Measurements from ENCODE around the gene MARCHF2. TPM values are rescaled to one million over a fixed set of nuclear protein-coding genes. Genes with fewer than 3 reads are reported as not detected.

The MARCHF2 gene
- total and polyA plus RNA-seq, 2 donors (not counting 3 experiments of a cell fraction or from before 2014, with no cell fraction given), result 43.5 to 91.9 TPM

DNA sequence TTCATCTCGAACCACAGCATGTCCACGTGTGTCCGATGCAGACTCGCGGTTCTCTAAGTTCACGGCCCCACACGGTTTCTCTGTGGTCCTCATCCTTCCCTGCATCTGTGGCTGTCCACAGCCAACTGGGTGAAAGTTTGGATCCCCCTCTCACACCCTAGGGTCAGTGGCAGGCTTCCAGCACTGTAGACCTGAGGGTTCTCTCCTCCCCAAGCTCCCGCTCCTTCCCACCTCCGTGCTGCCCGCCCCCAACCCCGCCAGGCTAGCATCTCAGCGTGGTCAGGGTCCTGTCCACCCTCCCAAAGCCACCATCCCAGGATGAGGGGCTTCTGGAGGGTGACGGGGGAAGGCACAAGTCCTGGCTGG, 46.2 kb upstream of the MARCHF2 start:
- CTCF ChIA-PET, result interaction anchor here (1.3 to 2.1 kb wide), 5 partner anchors 10 to 46 kb away, joined by 3 to 30 read pairs (median 6); partner anchors contain the start of gene MARCHF2
- no peak overlapping the region for H3K9ac ChIP-seq (replicated peaks; ENCODE audit: extremely low read depth, insufficient read depth, low read length)
- peaks cover 30% of the 10 kb centered on the region for H3K4me1 ChIP-seq (ENCODE audit: control insufficient read depth, extremely low read depth, insufficient read depth, low read length)
- dilution Hi-C loops (cut with MboI; ENCODE audit: extremely low pct_ligation_motif_present, low sequenced_read_pairs) (no loop called here), intact Hi-C loops (cut with micrococcal nuclease) (loop anchor here (1.0 kb wide), 3 partner anchors 12 to 28 kb away; partner anchors contain the start of gene RAB11B)
- no peaks in the 10 kb centered on the region for H3K79me2 ChIP-seq (ENCODE audit: control insufficient read depth, insufficient read depth, low read length)
- H3K27ac ChIP-seq (ENCODE audit: insufficient read depth, low read depth, low read length), result peak overlapping the region; percentile 22
- DNase-seq (ENCODE audit: low read depth, low spot score), result no peak
- H3K9me3 ChIP-seq (replicated peaks; ENCODE audit: control insufficient read depth, insufficient read depth, low read length), result no peaks in the 10 kb centered on the region
- no peaks in the 10 kb centered on the region for H3K9me1 ChIP-seq (replicated peaks; ENCODE audit: control insufficient read depth, extremely low read depth, insufficient read depth, low read length)
- no peaks in the 10 kb centered on the region for H4K20me1 ChIP-seq (replicated peaks; ENCODE audit: control insufficient read depth, extremely low read depth, insufficient read depth, low read length)
- H3K4me2 ChIP-seq (ENCODE audit: insufficient read depth, low read length), result no peak overlapping the region
- TF ChIP-seq MYC (IDR thresholded peaks at IDR 0.05; ENCODE audit: low read depth, low read length) (no peak), POLR2A (IDR thresholded peaks at IDR 0.05; ENCODE audit: low read depth, low read length) (no peak), POLR2AphosphoS5 (IDR thresholded peaks at IDR 0.05; ENCODE audit: insufficient read depth, low read depth, low read length) (no peak), FOS (IDR thresholded peaks at IDR 0.05; ENCODE audit: borderline replicate concordance, insufficient read depth, low read length) (no peak), GATA2 (IDR thresholded peaks at IDR 0.05; ENCODE audit: insufficient read depth, insufficient read length, low read depth, low read length) (no peak), EZH2 (IDR thresholded peaks at IDR 0.05; ENCODE audit: borderline replicate concordance, low read depth, low read length, severe bottlenecking) (no peak), JUN (IDR thresholded peaks at IDR 0.05; ENCODE audit: borderline replicate concordance, insufficient read depth, insufficient read length, low read depth) (no peak)
- TF ChIP-seq, protein P1, sequence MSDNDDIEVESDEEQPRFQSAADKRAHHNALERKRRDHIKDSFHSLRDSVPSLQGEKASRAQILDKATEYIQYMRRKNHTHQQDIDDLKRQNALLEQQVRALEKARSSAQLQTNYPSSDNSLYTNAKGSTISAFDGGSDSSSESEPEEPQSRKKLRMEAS (IDR thresholded peaks at IDR 0.05; ENCODE audit: insufficient read depth, insufficient read length), result no peak
- TF ChIP-seq, protein P2, sequence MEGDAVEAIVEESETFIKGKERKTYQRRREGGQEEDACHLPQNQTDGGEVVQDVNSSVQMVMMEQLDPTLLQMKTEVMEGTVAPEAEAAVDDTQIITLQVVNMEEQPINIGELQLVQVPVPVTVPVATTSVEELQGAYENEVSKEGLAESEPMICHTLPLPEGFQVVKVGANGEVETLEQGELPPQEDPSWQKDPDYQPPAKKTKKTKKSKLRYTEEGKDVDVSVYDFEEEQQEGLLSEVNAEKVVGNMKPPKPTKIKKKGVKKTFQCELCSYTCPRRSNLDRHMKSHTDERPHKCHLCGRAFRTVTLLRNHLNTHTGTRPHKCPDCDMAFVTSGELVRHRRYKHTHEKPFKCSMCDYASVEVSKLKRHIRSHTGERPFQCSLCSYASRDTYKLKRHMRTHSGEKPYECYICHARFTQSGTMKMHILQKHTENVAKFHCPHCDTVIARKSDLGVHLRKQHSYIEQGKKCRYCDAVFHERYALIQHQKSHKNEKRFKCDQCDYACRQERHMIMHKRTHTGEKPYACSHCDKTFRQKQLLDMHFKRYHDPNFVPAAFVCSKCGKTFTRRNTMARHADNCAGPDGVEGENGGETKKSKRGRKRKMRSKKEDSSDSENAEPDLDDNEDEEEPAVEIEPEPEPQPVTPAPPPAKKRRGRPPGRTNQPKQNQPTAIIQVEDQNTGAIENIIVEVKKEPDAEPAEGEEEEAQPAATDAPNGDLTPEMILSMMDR (IDR thresholded peaks at IDR 0.05; ENCODE audit: extremely low read depth in 1 of 2, insufficient read depth in 1 of 2, low read depth in 1 of 2, low read length in 2 of 2), result no peak
- BruUV-seq (replicated peaks), result no TSS peak
- no peak overlapping the region for H3K4me3 ChIP-seq (replicated peaks in 1 of 3; ENCODE audit: insufficient read depth in 1 of 3, low read depth in 1 of 3, low read length in 3 of 3)
- FAIRE-seq, result no peak
- POLR2A ChIA-PET, result interaction anchor here (1.6 kb wide), 1 partner anchor 24 kb away, joined by 4 read pairs; no protein-coding TSS in a partner anchor
- H3K27me3 ChIP-seq (ENCODE audit: control insufficient read depth in 2 of 2, insufficient read depth in 2 of 2, low read length in 2 of 2), result no peaks in the 10 kb centered on the region
- no peaks in the 10 kb centered on the region for H3K36me3 ChIP-seq (ENCODE audit: control insufficient read depth in 2 of 2, extremely low read depth in 1 of 2, insufficient read depth in 2 of 2, low read length in 2 of 2)
- no peak overlapping the region for H2AFZ ChIP-seq (ENCODE audit: low read depth, low read length)
